HFFc6 (cell line): Measurements from ENCODE around the gene ARHGEF18. TPM values are rescaled to one million over a fixed set of nuclear protein-coding genes. Genes with fewer than 3 reads are reported as not detected.

Experiments
- DNase-seq: peaks from one replicate; pipeline ENCODE4 v3.0.0-alpha.2; 2018
- H3K27ac Mint-ChIP-seq: 2 replicates; pipeline ENCODE4 v1.8.0; 2020; ENCODE audit warnings: mild to moderate bottlenecking, mixed read lengths
- H3K27me3 Mint-ChIP-seq: 2 replicates; pipeline ENCODE4 v1.8.0; 2021; ENCODE audit warnings: mild to moderate bottlenecking, moderate library complexity, mixed read lengths; ENCODE audit not compliant: insufficient read depth
- H3K36me3 Mint-ChIP-seq: 2 replicates; pipeline ENCODE4 v1.8.0; 2021; ENCODE audit warnings: low read depth, mixed read lengths
- H3K4me1 Mint-ChIP-seq: 2 replicates; pipeline ENCODE4 v1.8.0; 2020; ENCODE audit warnings: low read depth, mixed read lengths
- H3K4me3 Mint-ChIP-seq: 2 replicates; pipeline ENCODE4 v1.8.0; 2020; ENCODE audit warnings: mild to moderate bottlenecking, moderate library complexity, mixed read lengths
- H3K9me3 Mint-ChIP-seq: 2 replicates; pipeline ENCODE4 v1.8.0; 2020; ENCODE audit warnings: mild to moderate bottlenecking, mixed read lengths
- CTCF ChIP-seq: fragments of 200-600 bp; sonication (generic); IDR thresholded peaks from 2 replicates; pipeline ENCODE4 v1.5.0; 2021; ENCODE audit warnings: antibody characterized with exemption, mild to moderate bottlenecking
- total RNA-seq, 6 experiments: library from RNA; stranded (reverse); fragmentation: NEBNext Ultra II Directional; extraction: Animal tissue kit (Norgen Biotek cat#: 25700); gene quantifications; 2 replicates in 1 of 6; 3 replicates in 5 of 6; pipeline ENCODE4 v1.2.3, GENCODE V29; 2021

The ARHGEF18 gene
- total RNA-seq, 6 experiments from 2014 or later = 32.1 to 39.8 (median 35.7) TPM

- Mint-ChIP-seq H3K4me1 (peaks cover 15% of the 10 kb centered on the region; the same call in 1 of the 2 replicates), H3K9me3 (no peaks in the 10 kb centered on the region), H3K36me3 (no peaks in the 10 kb centered on the region), H3K27ac (no peak overlapping the region), H3K27me3 (peaks cover 4% of the 10 kb centered on the region), H3K4me3 (no peak overlapping the region)
- no peak for TF ChIP-seq CTCF
- no peak for DNase-seq
These were observed 38.0 kb downstream of the ARHGEF18 start for GRCh38 chr19:7386769-7387168.

- no peak for DNase-seq
- Mint-ChIP-seq H3K4me3 (peak overlapping the region; percentile 22; the same call in 1 of the 2 replicates), H3K4me1 (peaks cover 26% of the 10 kb centered on the region), H3K27me3 (peaks cover 4% of the 10 kb centered on the region), H3K36me3 (no peaks in the 10 kb centered on the region), H3K9me3 (no peaks in the 10 kb centered on the region), H3K27ac (peak overlapping the region; percentile 79; the same call in 1 of the 2 replicates)
- no peak for TF ChIP-seq CTCF
These were observed 42.5 kb downstream of the ARHGEF18 start for GRCh38 chr19:7391218-7391670.

- TF ChIP-seq CTCF = no peak
- peaks cover 30% of the 10 kb centered on the region for H3K4me1 Mint-ChIP-seq
- DNase-seq = no peak
- H3K9me3 Mint-ChIP-seq = no peaks in the 10 kb centered on the region
- peak overlapping the region; percentile 9; the same call in 1 of the 2 replicates for H3K27ac Mint-ChIP-seq
- H3K27me3 Mint-ChIP-seq = peaks cover 4% of the 10 kb centered on the region
- H3K4me3 Mint-ChIP-seq = peak overlapping the region; percentile 93
- H3K36me3 Mint-ChIP-seq = no peaks in the 10 kb centered on the region
These were observed 44.7 kb downstream of the ARHGEF18 start for GRCh38 chr19:7393459-7393858.

- Mint-ChIP-seq H3K27ac (peak overlapping the region; percentile 52), H3K4me1 (peaks cover 36% of the 10 kb centered on the region), H3K4me3 (peak overlapping the region; percentile 93), H3K27me3 (peaks cover 4% of the 10 kb centered on the region), H3K9me3 (no peaks in the 10 kb centered on the region), H3K36me3 (no peaks in the 10 kb centered on the region)
- TF ChIP-seq CTCF = no peak
- DNase-seq = no peak
These were observed 45.4 kb downstream of the ARHGEF18 start for GRCh38 chr19:7393939-7394730.

- no peaks in the 10 kb centered on the region for H3K36me3 Mint-ChIP-seq
- H3K27ac Mint-ChIP-seq = peak overlapping the region; percentile 52
- peaks cover 4% of the 10 kb centered on the region for H3K27me3 Mint-ChIP-seq
- peak overlapping the region; percentile 93 for H3K4me3 Mint-ChIP-seq
- H3K9me3 Mint-ChIP-seq = no peaks in the 10 kb centered on the region
- H3K4me1 Mint-ChIP-seq = peaks cover 40% of the 10 kb centered on the region
- DNase-seq = peak; percentile 86
- no peak for TF ChIP-seq CTCF
These were observed 46.1 kb downstream of the ARHGEF18 start for GRCh38 chr19:7394731-7395359.
